Activated CD8-positive, alpha-beta T cell treated with anti-CD3 and anti-CD28 coated beads for 36 hours (primary cell): ENCODE data around the gene CYGB. TPM values are rescaled to one million over a fixed set of nuclear protein-coding genes. Genes with fewer than 3 reads are reported as not detected.

ENCODE experiments used
- ATAC-seq: fragments of 200-7000 bp; cut with Tn5 transposase; one replicate; pipeline ENCODE4 v1.10.0; 2021; ENCODE audit warnings: mild to moderate bottlenecking, moderate library complexity
- CTCF ChIA-PET: fragments of 350-600 bp; sonication (Branson Sonifier 250); formaldehyde crosslinking; loops from one replicate; lab custom pipeline; 2021; ENCODE audit warnings: antibody characterized with exemption; lab: Charles Lee
- POLR2A ChIA-PET: fragments of 350-600 bp; sonication (Branson Sonifier 250); formaldehyde crosslinking; loops from one replicate; lab custom pipeline; 2021; ENCODE audit warnings: antibody characterized with exemption; lab: Charles Lee
- DNase-seq: peaks from one replicate; pipeline ENCODE4 v3.0.0-alpha.2; 2020
- H3K27ac Mint-ChIP-seq: one replicate; pipeline ENCODE4 v1.8.0; 2021; ENCODE audit warnings: mild to moderate bottlenecking, mixed read lengths
- H3K27me3 Mint-ChIP-seq: one replicate; pipeline ENCODE4 v1.8.0; 2021; ENCODE audit warnings: mixed read lengths
- H3K36me3 Mint-ChIP-seq: one replicate; pipeline ENCODE4 v1.8.0; 2021; ENCODE audit warnings: low read depth, mixed read lengths
- H3K4me1 Mint-ChIP-seq: one replicate; pipeline ENCODE4 v1.8.0; 2021; ENCODE audit warnings: low read depth, mixed read lengths
- H3K4me3 Mint-ChIP-seq: one replicate; pipeline ENCODE4 v1.8.0; 2021; ENCODE audit warnings: mild to moderate bottlenecking, moderate library complexity, mixed read lengths
- H3K9me3 Mint-ChIP-seq: one replicate; pipeline ENCODE4 v1.8.0; 2021; ENCODE audit warnings: mixed read lengths
- CTCF ChIP-seq: fragments of 200-600 bp; IDR thresholded peaks from one replicate; pipeline ENCODE4 v1.8.0; 2022; ENCODE audit warnings: antibody characterized with exemption, mild to moderate bottlenecking
- intact Hi-C: fragments of 100-400 bp; cut with micrococcal nuclease; formaldehyde crosslinking; loops from one replicate; pipeline ENCODE4 v1.10.0; 2022
- total RNA-seq, 2 experiments: library from RNA; stranded (reverse); gene quantifications; one replicate each; pipeline ENCODE4 v1.2.3, GENCODE V29; 2021

CYGB gene
- total RNA-seq, 2 experiments from 2014 or later, result 0.23 TPM; not detected in 1

- Mint-ChIP-seq H3K36me3 (no peaks in the 10 kb centered on the region), H3K27ac (no peak overlapping the region), H3K4me1 (peaks cover 5% of the 10 kb centered on the region), H3K27me3 (peaks cover 4% of the 10 kb centered on the region), H3K9me3 (no peaks in the 10 kb centered on the region), H3K4me3 (no peak overlapping the region)
- POLR2A ChIA-PET, result interaction anchor here (1.3 to 6.2 kb wide), 2 partner anchors 11 to 19 kb away, joined by 5 to 40 read pairs; no protein-coding TSS in a partner anchor
- peak; percentile 67 for TF ChIP-seq CTCF
- ATAC-seq (peak; percentile 89), DNase-seq (peak; percentile 70)
- CTCF ChIA-PET, result interaction anchor here (0.6 to 5.6 kb wide), 19 partner anchors 10 to 567 kb away, joined by 3 to 69 read pairs (median 4); no protein-coding TSS in a partner anchor
- intact Hi-C loops, result no loop called here
Measured at GRCh38 chr17:76547183-76547641, 9.7 kb upstream of the CYGB start.

DNA sequence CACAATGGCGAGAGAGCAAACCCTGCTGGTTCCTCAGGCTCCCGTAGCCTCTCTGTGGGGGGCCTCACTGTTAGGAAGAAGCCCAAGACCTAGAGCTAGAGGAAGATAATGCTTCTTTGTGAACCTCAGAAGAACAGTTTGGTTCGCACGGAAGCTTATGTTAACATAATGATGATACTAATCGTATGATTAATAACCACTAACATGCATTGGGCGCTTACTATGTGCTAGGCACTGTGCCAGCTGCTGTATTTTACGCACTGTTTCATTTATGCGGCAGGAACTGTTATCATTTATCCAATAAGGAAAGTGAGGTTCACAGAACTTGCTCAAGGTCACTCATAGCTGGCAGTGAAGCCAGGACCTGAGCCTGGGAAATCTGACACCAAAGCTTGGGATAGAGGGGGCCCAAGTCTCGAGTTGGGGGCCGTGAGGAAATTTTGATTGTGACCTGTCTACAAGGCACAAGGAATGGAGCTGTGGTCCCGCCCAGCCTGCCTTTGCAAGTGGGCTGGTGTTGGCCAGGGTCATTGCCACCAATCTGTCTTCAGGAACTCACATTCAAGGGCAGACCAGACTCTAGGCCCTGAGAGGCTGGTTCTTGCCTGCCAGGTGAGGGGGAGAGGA is 9.2 kb upstream of the CYGB start:
- ChIA-PET POLR2A (interaction anchor here (1.3 to 6.2 kb wide), 2 partner anchors 11 to 19 kb away, joined by 5 to 40 read pairs; no protein-coding TSS in a partner anchor), CTCF (interaction anchor here (0.6 to 5.6 kb wide), 19 partner anchors 10 to 566 kb away, joined by 3 to 69 read pairs (median 4); no protein-coding TSS in a partner anchor)
- Mint-ChIP-seq H3K9me3 (no peaks in the 10 kb centered on the region), H3K27me3 (peaks cover 6% of the 10 kb centered on the region), H3K36me3 (no peaks in the 10 kb centered on the region), H3K4me1 (peaks cover 5% of the 10 kb centered on the region), H3K27ac (no peak overlapping the region), H3K4me3 (no peak overlapping the region)
- no peak for TF ChIP-seq CTCF
- no peak for DNase-seq
- intact Hi-C loops, result no loop called here
- no peak for ATAC-seq

DNA sequence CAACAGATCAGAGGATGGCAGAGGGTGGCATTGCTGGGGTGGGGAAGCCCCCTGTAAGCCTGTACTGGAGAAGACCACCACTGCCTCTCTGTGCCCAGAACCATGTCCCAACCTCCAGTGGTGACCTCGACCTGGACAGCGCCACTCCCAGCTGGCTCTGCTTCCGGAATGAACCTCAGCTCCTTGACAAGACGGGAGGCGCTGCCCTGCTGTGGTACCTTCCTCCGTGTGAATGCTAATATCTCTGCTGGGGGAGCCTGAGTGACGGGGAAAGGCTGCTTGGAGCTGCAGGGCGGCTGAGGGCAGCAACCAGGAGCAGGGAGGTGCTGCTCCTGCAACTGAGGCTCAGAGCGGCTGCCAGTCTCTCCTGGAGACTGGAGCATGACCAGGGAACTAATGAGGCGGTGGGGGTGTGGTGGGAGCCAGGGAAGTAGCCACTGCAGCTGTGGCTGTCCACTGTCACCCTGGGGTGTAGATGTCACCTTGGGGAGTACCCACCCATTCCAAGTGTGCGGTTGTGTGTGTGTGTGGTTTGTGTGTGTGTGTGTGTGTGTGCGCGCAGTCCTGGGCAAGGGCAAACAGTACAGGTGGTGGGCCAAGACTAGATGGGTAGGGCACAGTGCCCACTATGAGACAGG is 8.5 kb upstream of the CYGB start:
- POLR2A ChIA-PET, result interaction anchor here (1.3 to 6.2 kb wide), 3 partner anchors 12 to 18 kb away, joined by 5 to 40 read pairs (median 12); no protein-coding TSS in a partner anchor
- CTCF ChIA-PET, result interaction anchor here (0.8 to 5.6 kb wide), 17 partner anchors 10 to 138 kb away, joined by 3 to 69 read pairs (median 4); no protein-coding TSS in a partner anchor

GRCh38 chr17:76544546-76545365 is 7.2 kb upstream of the CYGB start:
- TF ChIP-seq CTCF, result no peak
- DNase-seq, result no peak
- H3K4me1 Mint-ChIP-seq, result peaks cover 8% of the 10 kb centered on the region
- POLR2A ChIA-PET, result interaction anchor here (3.2 to 6.2 kb wide), 2 partner anchors 13 to 17 kb away, joined by 12 to 40 read pairs; no protein-coding TSS in a partner anchor
- no peak for ATAC-seq
- H3K36me3 Mint-ChIP-seq, result no peaks in the 10 kb centered on the region
- no peaks in the 10 kb centered on the region for H3K9me3 Mint-ChIP-seq
- H3K27ac Mint-ChIP-seq, result no peak overlapping the region
- no peak overlapping the region for H3K4me3 Mint-ChIP-seq
- intact Hi-C loops, result no loop called here
- H3K27me3 Mint-ChIP-seq, result peaks cover 10% of the 10 kb centered on the region
- CTCF ChIA-PET, result interaction anchor here (0.9 to 5.6 kb wide), 5 partner anchors 11 to 79 kb away, joined by 4 to 69 read pairs (median 6); no protein-coding TSS in a partner anchor

More for the DNA sequence above, 8.5 kb upstream of the CYGB start:
- Mint-ChIP-seq H3K4me3 (no peak overlapping the region), H3K27ac (no peak overlapping the region), H3K4me1 (peaks cover 5% of the 10 kb centered on the region), H3K27me3 (peaks cover 7% of the 10 kb centered on the region), H3K36me3 (no peaks in the 10 kb centered on the region), H3K9me3 (no peaks in the 10 kb centered on the region)
- intact Hi-C loops, result no loop called here
- ATAC-seq (no peak), DNase-seq (no peak)
- TF ChIP-seq CTCF, result no peak
